K562 treated with DMSO at 1 percent for 12 hours (cell line): ENCODE data around the gene UBE2D4. TPM values are rescaled to one million over a fixed set of nuclear protein-coding genes. Genes with fewer than 3 reads are reported as not detected.

Experiments
- total RNA-seq: library from RNA; unstranded; fragments of 300-600 nt; gene quantifications from 2 replicates; pipeline ENCODE4 v1.2.3, GENCODE V29; 2022; ENCODE audit not compliant: insufficient read depth

UBE2D4 gene
- 7.4 and 19.1 TPM in 2 replicates for total RNA-seq

GRCh38 chr7:43925984-43926797, at the start of gene UBE2D4:
Gene UBE2D4 (plus strand): TSS chr7:43926436. CDS start chr7:43926533, 97 bp downstream.

GRCh38 chr7:43906331-43907010, 19.8 kb upstream of the UBE2D4 start, which contains the start of gene URGCP:
Gene URGCP (minus strand): TSS chr7:43906596. CDS start chr7:43906575, 21 bp downstream.

GRCh38 chr7:43997532-43997931, 71.3 kb downstream of the UBE2D4 start, which contains the start of gene SPDYE1:
Gene SPDYE1 (plus strand): TSS chr7:43997897. CDS start chr7:43999950, 2,053 bp downstream.

Other genes starting within 250 kb of the UBE2D4 start
- gene COA1, start 196.9 kb upstream of the UBE2D4 start, total RNA-seq = 127 and 131 TPM in 2 replicates
- 128 and 137 TPM in 2 replicates for gene BLVRA, start 167.8 kb upstream of the UBE2D4 start, total RNA-seq
- 231 and 338 TPM in 2 replicates for gene MRPS24, start 56.9 kb upstream of the UBE2D4 start, total RNA-seq
- gene URGCP, start 19.8 kb upstream of the UBE2D4 start, total RNA-seq = 10.5 and 25.6 TPM in 2 replicates
- not detected in 2 replicates for gene SPDYE1, start 71.5 kb downstream of the UBE2D4 start, total RNA-seq
- gene DBNL, start 118.3 kb downstream of the UBE2D4 start, total RNA-seq = 34.3 and 36.8 TPM in 2 replicates
- not detected in 2 replicates for gene PGAM2, start 139.1 kb downstream of the UBE2D4 start, total RNA-seq
- gene POLM, start 156.1 kb downstream of the UBE2D4 start, total RNA-seq = 6.2 and 14.9 TPM in 2 replicates
- gene AEBP1, start 177.9 kb downstream of the UBE2D4 start, total RNA-seq = 0.21 TPM in 1 of 2 replicates, not detected in the other
- gene POLD2, start 197.1 kb downstream of the UBE2D4 start, total RNA-seq = 109 and 120 TPM in 2 replicates
- gene MYL7, start 214.9 kb downstream of the UBE2D4 start, total RNA-seq = not detected in 2 replicates